Stimulated activated CD8-positive, alpha-beta memory T cell treated with anti-CD3 and anti-CD28 coated beads, Interleukin-7, amount 100 ng/mL, for 1 hour (primary cell): ENCODE measurements around the gene NDUFV1.
"Not testable (repeated sequence)": the region's sequence is repeated elsewhere in the genome, so short reads cannot be mapped to it uniquely, and the experiment has no call there.

Experiments
- DNase-seq, 2 donors: peaks; one replicate each; pipeline ENCODE4 v3.0.0-alpha.2; 2020; ENCODE audit warnings: low read depth in 2 of 2

Gene NDUFV1

GRCh38 chr11:67586568-67587250, 20.0 kb upstream of the NDUFV1 start:
- no peak for DNase-seq

DNA sequence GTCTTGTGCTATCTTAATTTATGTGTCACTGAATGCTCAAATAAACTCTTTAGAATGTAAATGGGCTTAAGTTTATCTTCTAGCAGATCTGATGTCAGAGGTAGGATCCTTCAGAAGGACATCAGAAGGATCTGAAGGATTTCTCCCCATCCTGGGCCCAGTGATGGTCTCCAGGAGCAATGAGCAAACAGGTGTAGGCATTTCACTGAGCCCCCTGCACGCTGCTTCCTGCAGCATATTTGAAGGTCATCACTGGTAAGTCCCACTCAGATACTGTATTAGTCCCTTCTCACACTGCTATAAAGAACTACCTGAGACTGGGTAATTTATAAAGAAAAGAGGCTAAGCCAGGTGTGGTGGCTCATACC, 18.6 kb upstream of the NDUFV1 start:
- DNase-seq = no peak

GRCh38 chr11:67588899-67589415, 17.8 kb upstream of the NDUFV1 start:
- DNase-seq = not testable (repeated sequence)

DNA sequence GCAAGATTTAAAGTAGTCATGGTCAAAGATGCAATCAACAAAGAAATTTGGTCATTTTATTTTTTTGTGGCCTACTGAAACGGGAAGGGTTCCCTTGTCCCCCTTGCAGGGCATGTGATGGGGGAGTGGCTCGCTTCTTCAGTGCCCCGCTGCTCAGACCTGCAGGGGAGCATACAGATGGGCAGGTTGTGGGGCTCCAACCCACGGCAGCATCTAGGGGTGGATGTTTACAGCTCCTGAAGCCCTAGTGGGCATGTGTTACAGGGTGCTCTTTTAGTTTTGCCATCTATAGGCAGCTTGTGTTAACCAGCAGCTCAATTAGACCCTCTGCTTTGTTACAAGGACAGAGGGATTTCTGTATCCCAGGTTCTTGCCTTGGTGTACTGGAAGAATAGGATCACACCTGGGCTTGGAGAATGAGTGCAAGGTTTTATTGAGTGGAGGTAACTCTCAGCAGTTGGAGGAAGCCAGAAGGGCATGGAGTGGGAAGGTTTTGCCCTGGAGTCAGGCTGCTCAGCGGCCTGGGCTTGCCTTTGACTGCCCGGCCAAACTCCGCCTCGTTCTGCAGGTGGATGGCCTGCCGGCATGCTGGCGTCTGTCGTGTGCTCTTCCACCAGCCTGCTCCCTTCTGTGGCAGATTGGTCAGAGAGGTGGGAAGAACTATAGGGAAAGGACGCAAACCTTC, 13.7 kb upstream of the NDUFV1 start:
- DNase-seq = no peak

- DNase-seq = no peak
These were observed 13.2 kb upstream of the NDUFV1 start for GRCh38 chr11:67593565-67593905.

GRCh38 chr11:67594480-67594879, 12.3 kb upstream of the NDUFV1 start:
- no peak for DNase-seq

DNA sequence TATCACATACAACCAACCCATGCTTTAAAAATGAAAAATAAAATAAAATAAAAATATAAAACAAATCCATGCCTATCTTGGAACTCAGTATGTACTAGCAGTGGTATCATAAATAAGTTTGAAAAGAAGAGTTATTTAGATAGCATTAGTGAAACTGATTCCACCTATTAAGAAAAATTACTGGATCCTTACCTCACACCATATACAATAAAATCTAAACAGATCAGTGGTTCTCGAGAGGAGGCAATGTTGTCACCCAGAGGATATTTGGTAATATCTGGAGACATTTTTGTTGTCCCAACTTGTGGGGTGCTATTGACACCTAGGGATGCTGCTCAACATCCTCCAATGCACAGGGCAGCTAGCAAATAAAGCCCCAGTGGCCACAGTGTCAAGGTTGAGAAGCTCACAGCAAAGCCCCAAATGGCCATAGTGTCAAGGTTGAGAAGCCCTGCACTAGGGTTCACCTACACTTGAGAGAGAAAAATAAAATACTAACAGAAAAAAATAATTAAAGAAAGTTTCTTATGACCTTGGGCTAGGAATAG, 9.9 kb upstream of the NDUFV1 start:
- DNase-seq = no peak

- not testable (repeated sequence) for DNase-seq
These were observed 9.3 kb upstream of the NDUFV1 start for GRCh38 chr11:67597458-67597857.

GRCh38 chr11:67597963-67598362, 8.8 kb upstream of the NDUFV1 start:
- not testable (repeated sequence) for DNase-seq

DNA sequence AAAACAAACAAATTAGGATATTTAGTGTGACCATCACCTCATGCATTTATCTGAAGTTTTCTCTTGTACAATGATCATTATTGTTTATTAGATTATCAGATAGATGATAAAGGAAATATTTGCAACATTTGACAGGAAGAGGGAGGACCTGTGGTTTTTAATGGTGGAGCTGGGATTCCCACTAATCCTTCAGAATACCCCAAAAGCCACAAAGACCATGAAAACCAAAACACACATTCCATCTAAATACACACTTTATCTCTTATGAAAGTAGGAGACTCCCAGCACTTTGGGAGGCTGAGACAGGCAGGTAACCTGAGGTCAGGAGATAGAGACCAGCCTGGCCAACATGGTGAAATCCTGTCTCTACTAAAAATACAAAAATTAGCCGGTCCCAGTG, 7.6 kb upstream of the NDUFV1 start:
- no peak for DNase-seq

DNA sequence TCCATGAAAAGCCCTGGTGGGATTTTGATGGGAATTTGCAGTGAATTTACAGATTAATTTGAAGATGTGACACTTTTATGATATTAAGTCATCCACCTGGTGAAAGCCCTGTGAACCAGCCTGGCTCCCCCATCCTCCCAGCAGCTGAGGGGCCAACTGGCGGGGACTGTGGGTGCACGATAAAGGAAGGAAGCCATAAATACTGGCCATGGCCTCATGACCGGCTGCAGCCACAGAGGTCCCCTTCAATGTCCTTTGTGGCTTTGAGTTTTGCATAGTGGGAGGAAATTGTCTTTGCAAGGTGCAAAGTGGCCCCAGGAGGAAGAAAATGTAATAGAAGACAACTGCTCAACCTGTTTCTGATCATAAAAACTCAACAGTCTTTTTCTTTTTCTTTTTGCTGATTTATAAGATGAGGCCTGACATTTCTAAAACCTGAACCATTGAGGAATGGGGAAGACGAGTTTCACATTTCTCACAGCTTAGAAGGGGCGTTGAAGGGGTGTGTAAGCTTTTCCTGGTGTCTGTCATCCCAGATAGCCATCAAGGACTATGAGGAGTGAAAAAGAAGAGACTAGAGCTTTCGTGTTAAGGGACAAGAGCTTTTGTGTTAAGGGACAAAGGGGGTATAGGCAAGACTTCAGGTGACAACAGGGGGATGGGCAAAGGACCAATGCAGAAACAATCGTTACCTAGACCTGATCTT, 6.3 kb upstream of the NDUFV1 start:
- DNase-seq = no peak

- no peak for DNase-seq
These were observed 5.6 kb upstream of the NDUFV1 start for GRCh38 chr11:67601098-67601497.

- not testable (repeated sequence) for DNase-seq
These were observed 2.6 kb upstream of the NDUFV1 start for GRCh38 chr11:67604119-67604518.

DNA sequence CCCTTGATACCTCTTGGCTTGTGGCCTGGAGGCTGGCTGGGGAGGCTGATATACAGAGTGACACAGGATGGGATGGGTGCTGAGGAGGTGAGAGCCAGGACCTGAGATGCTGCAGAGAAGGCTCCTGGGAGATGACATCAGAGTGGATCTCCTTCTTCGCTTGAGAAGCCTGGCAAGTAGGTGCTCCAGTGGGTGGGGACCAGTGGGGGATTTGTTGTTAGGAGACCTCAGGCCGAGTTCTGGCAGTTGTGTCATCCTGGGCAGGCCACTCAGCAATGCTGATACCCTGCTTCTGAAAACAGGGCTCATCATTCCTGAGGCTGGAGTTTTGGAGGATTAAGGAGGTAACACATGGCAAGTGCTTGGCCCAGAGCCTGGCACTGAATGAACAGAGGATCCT, 1.9 kb upstream of the NDUFV1 start:
- no peak for DNase-seq

- DNase-seq = no peak
These were observed 1.3 kb upstream of the NDUFV1 start for GRCh38 chr11:67605231-67606011.

GRCh38 chr11:67606093-67606491, 644 bp upstream of the NDUFV1 start:
- no peak for DNase-seq

- DNase-seq = no peak
These were observed 771 bp downstream of the NDUFV1 start for GRCh38 chr11:67607507-67607906.

DNA sequence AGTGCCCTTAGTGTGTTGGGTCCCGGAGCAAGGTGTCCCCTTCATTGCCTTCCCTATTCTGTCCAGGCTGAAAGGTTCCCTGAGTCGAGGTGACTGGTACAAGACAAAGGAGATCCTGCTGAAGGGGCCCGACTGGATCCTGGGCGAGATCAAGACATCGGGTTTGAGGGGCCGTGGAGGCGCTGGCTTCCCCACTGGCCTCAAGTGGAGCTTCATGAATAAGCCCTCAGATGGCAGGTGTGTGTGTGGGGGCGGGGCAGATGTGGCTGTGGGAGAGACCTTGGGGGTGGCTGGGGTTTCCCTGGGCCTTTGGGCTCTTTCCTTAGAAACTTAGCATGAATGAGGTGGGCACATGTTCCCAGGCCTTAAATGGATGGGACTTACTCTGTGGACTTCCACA, 1.8 kb downstream of the NDUFV1 start:
- DNase-seq = no peak

GRCh38 chr11:67609316-67609715, 2.6 kb downstream of the NDUFV1 start:
- DNase-seq = no peak

- DNase-seq = no peak
These were observed 3.6 kb downstream of the NDUFV1 start for GRCh38 chr11:67610302-67610868.

- no peak for DNase-seq
These were observed 4.4 kb downstream of the NDUFV1 start for GRCh38 chr11:67611165-67611564.
